Tibial nerve (tissue), 4 donors: ENCODE data around the gene DZIP1L. TPM values are rescaled to one million over a fixed set of nuclear protein-coding genes. Genes with fewer than 3 reads are reported as not detected.

Source experiments
- DNase-seq, 2 donors: peaks; one replicate each; pipeline ENCODE4 v3.0.0-alpha.2; 2019; ENCODE audit warnings: low spot score in 2 of 2
- H3K27ac ChIP-seq, 4 donors: fragments of 200-600 bp; sonication (generic) in 3 of 4; one replicate each; pipeline ENCODE4 v1.5.1; 2017 to 2019; ENCODE audit warnings: mild to moderate bottlenecking in 1 of 4
- H3K27me3 ChIP-seq, 2 donors: fragments of 200-600 bp; sonication (generic) in 1 of 2; one replicate each; pipeline versions ENCODE4 v1.5.1 to v1.6.0; 2017 to 2019
- H3K36me3 ChIP-seq, 3 donors: fragments of 200-600 bp; sonication (generic); one replicate each; pipeline ENCODE4 v1.5.1; 2018 to 2019
- H3K4me1 ChIP-seq, 4 donors: fragments of 200-600 bp; sonication (generic) in 3 of 4; one replicate each; pipeline ENCODE4 v1.5.1; 2017 to 2019
- H3K4me3 ChIP-seq, 4 donors: fragments of 200-600 bp; sonication (generic) in 3 of 4; one replicate each; pipeline ENCODE4 v1.5.1; 2017 to 2019; ENCODE audit warnings: mild to moderate bottlenecking in 1 of 4, moderate library complexity in 1 of 4
- H3K9me3 ChIP-seq, 4 donors: fragments of 200-600 bp; sonication (generic) in 3 of 4; one replicate each; pipeline ENCODE4 v1.5.1; 2017 to 2019
- CTCF ChIP-seq, 5 experiments: fragments of 200-600 bp in 3 of 5; fragments of 450-650 bp in 2 of 5; sonication (generic) in 3 of 5; IDR thresholded peaks; one replicate each; pipeline ENCODE4 v1.5.1; 2016 to 2019; ENCODE audit warnings: antibody characterized with exemption in 5 of 5, mild to moderate bottlenecking in 3 of 5, moderate library complexity in 2 of 5
- EP300 ChIP-seq, 2 donors: sonication (generic); formaldehyde crosslinking; IDR thresholded peaks; one replicate each; pipeline ENCODE4 v1.6.1; 2017; ENCODE audit warnings: antibody characterized with exemption in 2 of 2, mild to moderate bottlenecking in 1 of 2
- POLR2A ChIP-seq, 2 donors: fragments of 450-650 bp; IDR thresholded peaks; one replicate each; pipeline ENCODE4 v1.6.1; 2017; ENCODE audit warnings: antibody characterized with exemption in 2 of 2, mild to moderate bottlenecking in 2 of 2, moderate library complexity in 2 of 2
- WGBS, 2 donors: methylation state at CpG; one replicate each; pipeline ENCODE4 v1.1.5; 2018; 5-methylcytosine and 5-hydroxymethylcytosine counted together
- total RNA-seq, 4 donors: library from RNA; depleted of rRNA; stranded (reverse); fragments of >200 nt; gene quantifications; one replicate each; pipeline ENCODE4 v1.1.0, GENCODE V29; 2016

The DZIP1L gene
- total RNA-seq, 4 donors from 2014 or later = 40.2 to 64.5 (median 42.8) TPM

GRCh38 chr3:138046085-138046484 is 69.3 kb downstream of the DZIP1L start:
- Histone ChIP-seq H3K9me3 (no peaks in the 10 kb centered on the region), H3K4me1 (no peaks in the 10 kb centered on the region), H3K27me3 (no peaks in the 10 kb centered on the region), H3K4me3 (no peak overlapping the region), H3K36me3 (no peaks in the 10 kb centered on the region), H3K27ac (no peak overlapping the region)
- 93 to 94% methylated on average over 3 of the region's 3 CpGs for WGBS, 2 donors
- no peak for DNase-seq
- no peak for TF ChIP-seq POLR2A (IDR thresholded peaks at IDR 0.05)
- no peak for TF ChIP-seq EP300 (IDR thresholded peaks at IDR 0.05)
- TF ChIP-seq CTCF (IDR thresholded peaks at IDR 0.05) = no peak

GRCh38 chr3:138043266-138044029 is 72.0 kb downstream of the DZIP1L start:
- Histone ChIP-seq H3K9me3 (no peaks in the 10 kb centered on the region), H3K27me3 (no peaks in the 10 kb centered on the region)
- WGBS, 2 donors = 70 to 80% methylated on average over 3 of the region's 3 CpGs

GRCh38 chr3:138042043-138042442 is 73.4 kb downstream of the DZIP1L start:
- 69 to 80% methylated on average over 2 of the region's 2 CpGs for WGBS, 2 donors
- TF ChIP-seq CTCF (IDR thresholded peaks at IDR 0.05) = no peak
- no peak for TF ChIP-seq POLR2A (IDR thresholded peaks at IDR 0.05)
- no peak for TF ChIP-seq EP300 (IDR thresholded peaks at IDR 0.05)

More at GRCh38 chr3:138043266-138044029, 72.0 kb downstream of the DZIP1L start:
- no peak overlapping the region for H3K4me3 ChIP-seq
- no peaks in the 10 kb centered on the region for H3K4me1 ChIP-seq
- DNase-seq = no peak
- TF ChIP-seq CTCF (IDR thresholded peaks at IDR 0.05) (no peak), POLR2A (IDR thresholded peaks at IDR 0.05) (no peak), EP300 (IDR thresholded peaks at IDR 0.05) (no peak)
- no peaks in the 10 kb centered on the region for H3K36me3 ChIP-seq
- H3K27ac ChIP-seq = no peak overlapping the region

GRCh38 chr3:138038725-138039462 is 76.5 kb downstream of the DZIP1L start:
- H3K9me3 ChIP-seq = no peaks in the 10 kb centered on the region
- no peak for DNase-seq
- WGBS, 2 donors = 95% methylated on average over 4 of the region's 4 CpGs
- no peaks in the 10 kb centered on the region for H3K4me1 ChIP-seq
- H3K27me3 ChIP-seq = no peaks in the 10 kb centered on the region
- no peak overlapping the region for H3K4me3 ChIP-seq
- TF ChIP-seq CTCF (IDR thresholded peaks at IDR 0.05) (no peak), POLR2A (IDR thresholded peaks at IDR 0.05) (no peak), EP300 (IDR thresholded peaks at IDR 0.05) (no peak)
- H3K36me3 ChIP-seq = no peaks in the 10 kb centered on the region
- no peak overlapping the region for H3K27ac ChIP-seq

More at GRCh38 chr3:138042043-138042442, 73.4 kb downstream of the DZIP1L start:
- DNase-seq = no peak
- H3K36me3 ChIP-seq = no peaks in the 10 kb centered on the region
- H3K27me3 ChIP-seq = no peaks in the 10 kb centered on the region
- H3K4me1 ChIP-seq = no peaks in the 10 kb centered on the region
- no peak overlapping the region for H3K27ac ChIP-seq
- no peak overlapping the region for H3K4me3 ChIP-seq
- no peaks in the 10 kb centered on the region for H3K9me3 ChIP-seq

- DNase-seq = no peak
- Histone ChIP-seq H3K4me1 (no peaks in the 10 kb centered on the region), H3K27me3 (no peaks in the 10 kb centered on the region), H3K4me3 (no peak overlapping the region), H3K9me3 (no peaks in the 10 kb centered on the region), H3K27ac (no peak overlapping the region), H3K36me3 (no peaks in the 10 kb centered on the region)
- WGBS, 2 donors = 49 to 86% methylated on average over 3 of the region's 3 CpGs
- TF ChIP-seq EP300 (IDR thresholded peaks at IDR 0.05) (no peak), CTCF (IDR thresholded peaks at IDR 0.05) (no peak), POLR2A (IDR thresholded peaks at IDR 0.05) (no peak)
Observed at GRCh38 chr3:138036572-138036971, 78.8 kb downstream of the DZIP1L start.
